Fibroblast of villous mesenchyme (primary cell): Measurements from ENCODE around the gene DDRGK1. TPM values are rescaled to one million over a fixed set of nuclear protein-coding genes. Genes with fewer than 3 reads are reported as not detected.

Source experiments
- DNase-seq: peaks from one replicate; pipeline ENCODE4 v3.0.0-alpha.2; 2010; ENCODE audit warnings: low read depth
- H3K4me3 ChIP-seq: 2 replicates; pipeline ENCODE4 v1.5.1; 2011; ENCODE audit warnings: low read depth, mild to moderate bottlenecking, low read length
- total RNA-seq: library from RNA; depleted of rRNA; stranded (reverse); fragments of >200 nt; gene quantifications from 2 replicates; pipeline ENCODE4 v1.2.3, GENCODE V29; 2012
- TF ChIP-seq, protein P1 (sequence below): IDR thresholded peaks from 2 replicates; pipeline ENCODE4 v1.5.1; 2012; ENCODE audit warnings: low read depth, mild to moderate bottlenecking, low read length; ENCODE audit not compliant: insufficient read depth

The DDRGK1 gene
- total RNA-seq, 1 donor, result 21.6 TPM

GRCh38 chr20:3237011-3237957 lies 32.8 kb upstream of the DDRGK1 start:
- TF ChIP-seq, protein P1, sequence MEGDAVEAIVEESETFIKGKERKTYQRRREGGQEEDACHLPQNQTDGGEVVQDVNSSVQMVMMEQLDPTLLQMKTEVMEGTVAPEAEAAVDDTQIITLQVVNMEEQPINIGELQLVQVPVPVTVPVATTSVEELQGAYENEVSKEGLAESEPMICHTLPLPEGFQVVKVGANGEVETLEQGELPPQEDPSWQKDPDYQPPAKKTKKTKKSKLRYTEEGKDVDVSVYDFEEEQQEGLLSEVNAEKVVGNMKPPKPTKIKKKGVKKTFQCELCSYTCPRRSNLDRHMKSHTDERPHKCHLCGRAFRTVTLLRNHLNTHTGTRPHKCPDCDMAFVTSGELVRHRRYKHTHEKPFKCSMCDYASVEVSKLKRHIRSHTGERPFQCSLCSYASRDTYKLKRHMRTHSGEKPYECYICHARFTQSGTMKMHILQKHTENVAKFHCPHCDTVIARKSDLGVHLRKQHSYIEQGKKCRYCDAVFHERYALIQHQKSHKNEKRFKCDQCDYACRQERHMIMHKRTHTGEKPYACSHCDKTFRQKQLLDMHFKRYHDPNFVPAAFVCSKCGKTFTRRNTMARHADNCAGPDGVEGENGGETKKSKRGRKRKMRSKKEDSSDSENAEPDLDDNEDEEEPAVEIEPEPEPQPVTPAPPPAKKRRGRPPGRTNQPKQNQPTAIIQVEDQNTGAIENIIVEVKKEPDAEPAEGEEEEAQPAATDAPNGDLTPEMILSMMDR, result no peak
- DNase-seq, result no peak
- H3K4me3 ChIP-seq, result peak overlapping the region; percentile 86

- H3K4me3 ChIP-seq, result no peak overlapping the region
- TF ChIP-seq, protein P1, result no peak
- DNase-seq, result no peak
Observed at GRCh38 chr20:3235666-3236324, 31.3 kb upstream of the DDRGK1 start.

- DNase-seq, result no peak
- no peak overlapping the region for H3K4me3 ChIP-seq
- TF ChIP-seq, protein P1, result no peak
Observed at GRCh38 chr20:3233991-3234498, 29.6 kb upstream of the DDRGK1 start.

- no peak overlapping the region for H3K4me3 ChIP-seq
- TF ChIP-seq, protein P1, result no peak
- DNase-seq, result no peak
Observed at GRCh38 chr20:3233131-3233990, 28.9 kb upstream of the DDRGK1 start.

- TF ChIP-seq, protein P1, result no peak
Observed at GRCh38 chr20:3231889-3232588, 27.6 kb upstream of the DDRGK1 start.

GRCh38 chr20:3231116-3231515 lies 26.6 kb upstream of the DDRGK1 start:
- no peak for DNase-seq
- TF ChIP-seq, protein P1, result no peak
- no peak overlapping the region for H3K4me3 ChIP-seq

More at GRCh38 chr20:3231889-3232588, 27.6 kb upstream of the DDRGK1 start:
- no peak for DNase-seq
- no peak overlapping the region for H3K4me3 ChIP-seq
